Fibroblast of the aortic adventitia (primary cell): ENCODE results near the gene ZFP91. TPM values are rescaled to one million over a fixed set of nuclear protein-coding genes. Genes with fewer than 3 reads are reported as not detected.

Experiments used
- DNase-seq: peaks from one replicate; pipeline ENCODE4 v3.0.0-alpha.2; 2010; ENCODE audit warnings: low read depth
- H3K4me3 ChIP-seq: 2 replicates; pipeline ENCODE4 v1.5.1; 2011; ENCODE audit warnings: low read depth, mild to moderate bottlenecking, control low read depth, low read length, moderate library complexity
- CTCF ChIP-seq: IDR thresholded peaks from 2 replicates; pipeline ENCODE4 v1.5.1; 2011; ENCODE audit warnings: mild to moderate bottlenecking, low read length, control low read depth, inconsistent platforms; ENCODE audit not compliant: insufficient read depth
- total RNA-seq: library from RNA; depleted of rRNA; stranded (reverse); fragments of >200 nt; gene quantifications from 2 replicates; pipeline ENCODE4 v1.2.3, GENCODE V29; 2012; ENCODE audit warnings: low replicate concordance

ZFP91 gene
- total RNA-seq, 1 donor = 73.4 TPM

GRCh38 chr11:58654079-58654907 lies 75.4 kb downstream of the ZFP91 start:
- DNase-seq = peak; percentile 84
- H3K4me3 ChIP-seq = peak overlapping the region; percentile 11
- TF ChIP-seq CTCF = peak; percentile 94

- TF ChIP-seq CTCF = no peak
- no peak for DNase-seq
These were observed 76.0 kb downstream of the ZFP91 start for GRCh38 chr11:58654908-58655296.

GRCh38 chr11:58656348-58656747 lies 77.5 kb downstream of the ZFP91 start:
- TF ChIP-seq CTCF = no peak
- H3K4me3 ChIP-seq = no peak overlapping the region
- no peak for DNase-seq

More at GRCh38 chr11:58654908-58655296, 76.0 kb downstream of the ZFP91 start:
- no peak overlapping the region for H3K4me3 ChIP-seq

- no peak overlapping the region for H3K4me3 ChIP-seq
- TF ChIP-seq CTCF = no peak
- DNase-seq = no peak
These were observed 79.8 kb downstream of the ZFP91 start for GRCh38 chr11:58658623-58659022.

GRCh38 chr11:58659404-58659803 lies 80.5 kb downstream of the ZFP91 start:
- no peak for DNase-seq
- no peak for TF ChIP-seq CTCF
- H3K4me3 ChIP-seq = no peak overlapping the region

GRCh38 chr11:58659910-58660570 lies 81.2 kb downstream of the ZFP91 start:
- TF ChIP-seq CTCF = no peak
- no peak overlapping the region for H3K4me3 ChIP-seq
- DNase-seq = no peak

Other genes with a start within 250 kb of the ZFP91 start
- not detected in 2 replicates for gene OR5B17, start 220.0 kb upstream of the ZFP91 start, total RNA-seq
- gene OR5B3, start 172.2 kb upstream of the ZFP91 start, total RNA-seq = not detected in 2 replicates
- gene OR5B2, start 150.9 kb upstream of the ZFP91 start, total RNA-seq = 0.65 TPM in 1 of 2 replicates, not detected in the other
- gene OR5B12, start 136.8 kb upstream of the ZFP91 start, total RNA-seq = 0.74 TPM in 1 of 2 replicates, not detected in the other
- gene OR5B21, start 71.0 kb upstream of the ZFP91 start, total RNA-seq = not detected in 2 replicates
- gene LPXN, start 3.2 kb upstream of the ZFP91 start, total RNA-seq = 1.4 and 14.7 TPM in 2 replicates
- 0.82 and 1.9 TPM in 2 replicates for gene CNTF, start 43.6 kb downstream of the ZFP91 start, total RNA-seq
- not detected in 2 replicates for gene GLYAT, start 152.9 kb downstream of the ZFP91 start, total RNA-seq